C4-2B (cell line): Measurements from ENCODE around the gene TMEM14A.

Source experiments
- CTCF ChIP-seq: fragments of 450-650 bp; conservative IDR thresholded peaks from 2 replicates; pipeline ENCODE4 v1.5.1; 2017; ENCODE audit warnings: mild to moderate bottlenecking
- ZFX ChIP-seq: fragments of 450-650 bp; IDR thresholded peaks from 2 replicates; pipeline ENCODE4 v1.6.1; 2017

- no peak for TF ChIP-seq CTCF
- no peak for TF ChIP-seq ZFX
Measured at GRCh38 chr6:52735071-52735470, 64.2 kb downstream of the TMEM14A start.
